Measurements from ENCODE around the gene TNK2.

TNK2 gene

GRCh38 chr3:195897853-195898415 is 10.4 kb downstream of the TNK2 start:
- FAIRE-seq = no peak

- FAIRE-seq = no peak
Measured at GRCh38 chr3:195897081-195897852, 11.1 kb downstream of the TNK2 start.

GRCh38 chr3:195896361-195897080 is 11.8 kb downstream of the TNK2 start:
- no peak for FAIRE-seq

GRCh38 chr3:195895861-195896360 is 12.4 kb downstream of the TNK2 start:
- FAIRE-seq = no peak

- FAIRE-seq = no peak
Measured at GRCh38 chr3:195895078-195895860, 13.1 kb downstream of the TNK2 start.

- FAIRE-seq = no peak
Measured at GRCh38 chr3:195893916-195894465, 14.4 kb downstream of the TNK2 start.

DNA sequence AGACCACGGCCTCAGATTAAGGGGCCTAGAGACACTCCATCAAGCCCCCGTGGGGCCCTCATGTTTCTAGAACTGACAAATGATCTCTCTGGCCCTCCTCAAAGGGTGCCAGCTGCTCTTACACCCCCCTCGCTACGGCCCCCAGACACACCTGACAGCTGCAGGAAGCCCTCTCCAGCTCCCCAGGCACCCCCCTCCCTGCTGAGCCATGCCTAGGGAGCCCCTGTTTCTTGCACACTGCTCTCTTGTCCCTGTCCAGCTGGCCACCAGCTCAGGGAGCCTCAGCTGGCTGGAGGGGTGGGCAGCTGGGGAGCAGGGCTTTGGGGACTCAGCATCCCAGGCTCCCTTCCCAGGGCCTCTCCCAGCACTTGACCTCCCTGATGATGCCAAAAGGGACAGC is 14.8 kb downstream of the TNK2 start:
- no peak for FAIRE-seq

DNA sequence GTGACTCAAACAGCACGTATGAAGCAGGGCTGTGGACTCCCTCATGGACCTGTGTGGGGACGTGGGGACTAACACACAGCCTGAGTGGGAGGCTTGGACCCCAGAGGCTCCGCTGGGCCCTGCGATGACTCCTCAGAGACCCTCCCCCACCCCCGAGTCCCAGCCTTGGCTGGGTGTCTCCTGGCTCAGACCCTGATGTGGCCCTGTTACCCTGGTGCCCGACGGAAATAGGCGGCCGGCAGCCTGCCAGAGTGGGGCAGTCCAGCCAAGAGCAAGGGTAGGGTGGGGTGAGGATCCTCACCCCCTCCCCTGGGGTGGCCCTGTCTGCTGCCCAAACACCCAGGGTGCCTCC is 15.3 kb downstream of the TNK2 start:
- FAIRE-seq = no peak

- no peak for FAIRE-seq
Measured at GRCh38 chr3:195892105-195893043, 16.0 kb downstream of the TNK2 start.

DNA sequence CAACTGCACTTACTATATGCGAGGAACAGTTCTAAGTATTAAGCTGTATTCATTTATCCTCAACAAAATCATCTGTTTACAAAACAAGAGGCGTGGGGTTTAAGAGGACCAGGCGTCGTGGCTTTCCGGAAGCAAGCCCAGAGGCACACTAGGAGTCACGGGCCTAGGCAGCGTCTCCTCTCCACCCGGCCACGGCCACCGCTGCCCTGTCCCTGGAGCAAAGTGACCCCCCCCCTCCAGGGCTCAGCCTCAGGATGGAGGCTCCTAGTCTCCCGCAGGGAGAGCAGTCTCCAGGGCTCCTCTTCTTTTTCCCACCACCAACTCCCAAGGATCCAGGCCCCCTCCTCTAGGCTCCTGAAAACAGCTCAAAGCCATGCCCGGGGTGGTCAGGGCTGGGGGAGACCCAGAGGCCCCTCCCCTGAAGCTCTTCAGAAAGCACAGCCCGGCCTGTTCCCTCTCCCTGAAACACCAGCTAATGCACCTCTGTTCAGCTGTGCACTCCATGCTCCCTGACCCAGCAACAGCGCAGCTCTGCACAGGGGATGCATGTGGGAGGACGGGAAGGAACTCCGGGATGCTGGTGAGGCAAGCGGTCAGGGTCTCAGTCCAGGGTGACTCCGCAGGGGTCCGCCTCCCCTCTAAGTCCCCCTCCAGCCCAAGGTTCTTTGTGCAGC is 16.8 kb downstream of the TNK2 start:
- no peak for FAIRE-seq

GRCh38 chr3:195889870-195890295 is 18.5 kb downstream of the TNK2 start:
- no peak for FAIRE-seq

- no peak for FAIRE-seq
Measured at GRCh38 chr3:195888981-195889869, 19.1 kb downstream of the TNK2 start.

DNA sequence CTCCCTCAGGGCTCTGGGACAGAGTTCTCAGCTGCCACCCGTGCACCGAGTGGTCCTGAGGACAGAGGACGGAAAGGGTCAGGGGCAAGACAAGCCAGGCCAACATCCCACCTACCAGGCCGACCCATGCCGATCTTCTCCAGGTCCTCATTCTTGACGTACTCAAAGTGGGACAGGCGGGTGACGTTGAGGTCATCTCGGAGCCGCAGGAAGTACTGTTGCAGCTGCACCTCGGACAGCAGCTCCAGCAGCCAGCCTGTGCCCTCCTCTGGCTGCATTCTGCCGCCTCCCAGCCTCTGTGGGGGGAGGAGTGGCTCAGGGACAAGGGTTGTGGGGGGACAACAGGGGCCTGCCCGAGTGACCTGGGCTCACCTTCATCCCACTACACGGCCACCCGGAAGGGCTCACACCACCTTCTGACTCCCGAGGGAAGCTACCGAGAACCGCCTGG is 20.0 kb downstream of the TNK2 start:
- no peak for FAIRE-seq

- FAIRE-seq = no peak
Measured at GRCh38 chr3:195887670-195888069, 20.7 kb downstream of the TNK2 start.

DNA sequence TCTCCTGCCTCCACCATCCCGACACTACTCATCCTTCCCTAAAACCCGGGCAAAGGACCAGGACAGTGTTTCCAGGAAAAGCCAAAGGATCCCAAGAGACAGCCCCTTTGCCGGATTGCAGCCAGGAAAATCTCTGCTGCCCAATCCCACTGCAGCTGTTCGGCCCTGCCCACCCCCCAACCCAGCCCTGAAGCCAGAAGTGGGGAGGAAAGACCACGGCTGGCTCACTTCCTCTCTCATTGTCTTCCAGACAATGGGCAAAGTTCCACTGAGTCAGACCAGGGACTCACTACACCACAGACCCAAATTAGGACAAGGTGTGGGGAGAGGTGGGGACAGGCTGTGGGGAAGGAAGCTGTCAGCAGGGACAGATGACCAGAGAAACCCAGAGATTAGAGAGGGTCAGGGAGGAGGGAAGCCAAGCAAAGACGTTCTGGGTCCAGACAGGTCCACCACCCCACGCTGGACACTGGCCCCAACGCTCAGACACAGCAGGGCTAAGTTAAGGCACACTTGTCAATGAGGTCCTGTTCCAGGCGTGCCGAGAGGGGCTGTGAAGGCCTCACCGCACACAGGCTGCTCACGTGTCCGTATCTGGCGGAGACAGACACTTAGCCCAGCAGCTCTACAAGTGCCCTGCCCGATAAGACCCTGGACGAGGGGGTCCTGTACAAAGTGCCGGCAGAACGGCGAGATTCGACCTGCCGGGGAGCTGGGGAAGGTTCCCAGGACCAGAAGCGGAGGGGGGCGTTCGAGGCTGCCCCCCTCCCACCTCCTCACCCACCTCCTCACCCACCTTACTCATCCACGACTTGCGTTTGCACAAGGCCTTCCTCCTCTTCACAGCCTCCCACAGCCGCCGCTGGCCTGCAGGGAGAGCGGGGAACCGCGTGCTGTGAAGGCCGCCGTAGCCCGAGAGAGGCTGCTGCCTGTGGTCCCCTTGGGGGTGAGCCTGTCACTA is 21.9 kb downstream of the TNK2 start:
- no peak for FAIRE-seq

DNA sequence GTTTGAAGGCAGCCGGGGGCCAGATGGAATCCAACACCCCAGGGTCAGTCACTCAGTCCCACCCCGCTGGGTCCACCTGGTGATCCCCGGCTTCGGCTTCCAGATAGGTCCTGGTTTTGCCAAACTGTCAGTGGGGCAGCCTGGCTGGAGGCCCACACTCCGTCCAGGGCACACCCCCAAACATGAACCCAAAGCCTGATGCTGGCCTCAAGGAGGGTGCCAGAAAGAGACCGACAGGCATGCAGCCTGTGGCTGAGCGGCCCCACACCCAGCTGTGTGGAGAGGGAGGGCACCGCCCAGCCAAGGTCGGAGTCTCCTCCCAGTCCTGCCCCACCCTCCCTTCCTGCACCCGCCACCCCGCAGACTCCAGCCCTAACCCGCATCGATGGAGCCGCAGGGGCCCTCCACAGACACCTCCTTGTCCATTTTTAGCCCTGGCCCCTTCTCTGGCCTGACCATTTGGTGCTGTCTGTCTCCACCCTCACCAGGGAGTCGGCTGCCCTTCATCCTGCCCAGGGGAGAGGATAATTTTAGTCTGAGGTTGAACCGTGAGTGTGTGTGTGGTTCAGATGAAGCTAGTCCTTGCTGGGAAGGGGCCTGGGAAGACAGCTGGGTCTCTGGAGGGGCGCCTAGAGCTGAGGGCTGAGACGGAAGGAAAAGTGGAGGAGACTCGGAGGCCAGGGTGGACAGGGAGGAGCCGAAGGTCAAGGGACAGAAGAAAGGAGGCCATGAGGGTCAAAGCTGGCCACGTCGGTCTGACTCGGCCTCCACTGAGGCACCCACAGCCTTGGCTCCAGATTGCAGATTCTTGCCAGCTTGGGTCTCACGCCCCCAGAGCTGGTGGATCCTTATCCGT is 23.1 kb downstream of the TNK2 start:
- FAIRE-seq = no peak

- FAIRE-seq = no peak
Measured at GRCh38 chr3:195884691-195885035, 23.7 kb downstream of the TNK2 start.

- no peak for FAIRE-seq
Measured at GRCh38 chr3:195883801-195884200, 24.6 kb downstream of the TNK2 start.

Data from A204.1 (cell line).